ENCODE data around the gene PPFIA4. TPM values are rescaled to one million over a fixed set of nuclear protein-coding genes. Genes with fewer than 3 reads are reported as not detected.

PPFIA4 gene
- total RNA-seq, 1 experiment from 2014 or later, result 0.83 TPM

GRCh38 chr1:203045336-203045735 lies 19.0 kb downstream of the PPFIA4 start:
- no peak for DNase-seq
- Mint-ChIP-seq H3K4me1 (ENCODE audit: low read depth, unreplicated experiment) (peaks cover 8% of the 10 kb centered on the region), H3K36me3 (ENCODE audit: insufficient read depth, unreplicated experiment) (no peaks in the 10 kb centered on the region), H3K4me3 (ENCODE audit: low read depth, unreplicated experiment) (no peak overlapping the region), H3K27ac (ENCODE audit: unreplicated experiment) (no peak overlapping the region), H3K27me3 (ENCODE audit: unreplicated experiment) (peaks cover 98% of the 10 kb centered on the region), H3K9me3 (ENCODE audit: low read depth, unreplicated experiment) (no peaks in the 10 kb centered on the region)
- intact Hi-C loops (cut with micrococcal nuclease; ENCODE audit: unreplicated experiment), result no loop called here
- no peak for TF ChIP-seq CTCF (IDR thresholded peaks at IDR 0.05; ENCODE audit: unreplicated experiment)
- CTCF ChIA-PET, result interaction anchor here (0.7 to 1.6 kb wide), 2 partner anchors 171 to 896 kb away, joined by 5 to 9 read pairs; no protein-coding TSS in a partner anchor
- no TSS peak for BruUV-seq (replicated peaks)

GRCh38 chr1:203045821-203046594 lies 19.7 kb downstream of the PPFIA4 start:
- Mint-ChIP-seq H3K27ac (ENCODE audit: unreplicated experiment) (no peak overlapping the region), H3K4me3 (ENCODE audit: low read depth, unreplicated experiment) (no peak overlapping the region), H3K4me1 (ENCODE audit: low read depth, unreplicated experiment) (peaks cover 8% of the 10 kb centered on the region), H3K9me3 (ENCODE audit: low read depth, unreplicated experiment) (no peaks in the 10 kb centered on the region), H3K36me3 (ENCODE audit: insufficient read depth, unreplicated experiment) (no peaks in the 10 kb centered on the region), H3K27me3 (ENCODE audit: unreplicated experiment) (peaks cover 98% of the 10 kb centered on the region)
- CTCF ChIA-PET, result interaction anchor here (0.7 to 1.6 kb wide), 2 partner anchors 170 to 897 kb away, joined by 5 to 9 read pairs; no protein-coding TSS in a partner anchor
- no TSS peak for BruUV-seq (replicated peaks)
- DNase-seq, result no peak
- intact Hi-C loops (cut with micrococcal nuclease; ENCODE audit: unreplicated experiment), result no loop called here
- no peak for TF ChIP-seq CTCF (IDR thresholded peaks at IDR 0.05; ENCODE audit: unreplicated experiment)

- Mint-ChIP-seq H3K4me3 (ENCODE audit: low read depth, unreplicated experiment) (no peak overlapping the region), H3K27me3 (ENCODE audit: unreplicated experiment) (peaks cover 98% of the 10 kb centered on the region), H3K9me3 (ENCODE audit: low read depth, unreplicated experiment) (no peaks in the 10 kb centered on the region), H3K36me3 (ENCODE audit: insufficient read depth, unreplicated experiment) (no peaks in the 10 kb centered on the region), H3K27ac (ENCODE audit: unreplicated experiment) (no peak overlapping the region), H3K4me1 (ENCODE audit: low read depth, unreplicated experiment) (peaks cover 8% of the 10 kb centered on the region)
- no TSS peak for BruUV-seq (replicated peaks)
- intact Hi-C loops (cut with micrococcal nuclease; ENCODE audit: unreplicated experiment), result no loop called here
- no peak for TF ChIP-seq CTCF (IDR thresholded peaks at IDR 0.05; ENCODE audit: unreplicated experiment)
- no peak for DNase-seq
- CTCF ChIA-PET, result interaction anchor here (1.4 to 1.6 kb wide), 2 partner anchors 169 to 170 kb away, joined by 4 to 5 read pairs; no protein-coding TSS in a partner anchor
Measured at GRCh38 chr1:203046984-203047630, 20.8 kb downstream of the PPFIA4 start.

- TF ChIP-seq CTCF (IDR thresholded peaks at IDR 0.05; ENCODE audit: unreplicated experiment), result no peak
- Mint-ChIP-seq H3K4me1 (ENCODE audit: low read depth, unreplicated experiment) (peaks cover 8% of the 10 kb centered on the region), H3K4me3 (ENCODE audit: low read depth, unreplicated experiment) (no peak overlapping the region), H3K36me3 (ENCODE audit: insufficient read depth, unreplicated experiment) (no peaks in the 10 kb centered on the region), H3K9me3 (ENCODE audit: low read depth, unreplicated experiment) (no peaks in the 10 kb centered on the region), H3K27ac (ENCODE audit: unreplicated experiment) (no peak overlapping the region), H3K27me3 (ENCODE audit: unreplicated experiment) (peaks cover 98% of the 10 kb centered on the region)
- CTCF ChIA-PET, result interaction anchor here (0.7 to 1.4 kb wide), 3 partner anchors 169 to 1966 kb away, joined by 3 to 6 read pairs (median 4); no protein-coding TSS in a partner anchor
- DNase-seq, result no peak
- intact Hi-C loops (cut with micrococcal nuclease; ENCODE audit: unreplicated experiment), result no loop called here
- BruUV-seq (replicated peaks), result no TSS peak
Measured at GRCh38 chr1:203048086-203048485, 21.8 kb downstream of the PPFIA4 start.
